HG03378 (cell line): Measurements from ENCODE around the gene PPP1R2.
"Not testable (repeated sequence)": the region's sequence is repeated elsewhere in the genome, so short reads cannot be mapped to it uniquely, and the experiment has no call there.

Experiments used
- ATAC-seq: cut with Tn5 transposase; IDR thresholded peaks from one replicate; pipeline ENCODE4 v1.9.1; 2021; ENCODE audit warnings: mild to moderate bottlenecking, moderate library complexity; ENCODE audit not compliant: unreplicated experiment

PPP1R2 gene

DNA sequence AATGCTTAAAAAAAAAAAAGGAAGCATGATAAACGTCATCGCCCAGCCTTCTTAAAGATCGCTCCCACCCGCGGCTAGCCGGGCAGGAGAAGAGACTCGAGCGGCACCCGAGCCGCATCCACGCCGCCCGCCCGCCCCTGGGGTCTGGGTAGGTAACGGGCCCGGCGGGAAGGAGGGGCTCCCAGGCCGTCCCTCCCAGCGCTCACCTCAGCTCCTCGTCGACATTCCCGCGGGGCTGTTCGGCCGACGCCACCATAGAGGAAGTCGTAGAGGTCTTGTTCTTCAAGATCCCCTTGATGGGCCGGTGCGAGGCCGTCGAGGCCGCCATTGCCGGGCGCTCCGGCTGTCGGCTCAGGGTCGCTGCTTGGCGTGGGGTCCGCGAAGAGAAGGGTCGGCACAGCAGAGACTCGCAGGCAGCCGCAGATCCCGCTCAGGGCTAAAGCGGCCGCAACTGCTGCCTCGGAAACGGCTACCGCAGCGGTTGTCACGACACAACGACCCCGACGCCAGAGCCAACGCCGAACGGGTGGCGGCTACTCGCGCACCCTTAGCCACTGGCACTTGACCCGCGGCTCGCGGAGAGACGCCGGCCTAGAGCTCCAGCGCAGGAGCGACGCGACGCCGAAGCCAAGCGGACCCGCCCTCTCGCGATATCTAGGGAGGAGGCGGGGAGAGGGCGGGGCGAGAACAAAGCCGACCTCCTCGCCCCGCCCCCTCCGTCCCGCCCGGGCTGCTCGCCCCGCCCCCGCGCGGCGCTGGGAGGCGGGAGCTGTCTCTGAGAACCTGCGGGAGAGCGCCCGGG, at the start of gene PPP1R2:
TSS of gene PPP1R2 (minus strand) at position 628 of the 802 bp plus-strand sequence. CDS start at position 328, 300 bp downstream.
- ATAC-seq: peak; percentile 46

DNA sequence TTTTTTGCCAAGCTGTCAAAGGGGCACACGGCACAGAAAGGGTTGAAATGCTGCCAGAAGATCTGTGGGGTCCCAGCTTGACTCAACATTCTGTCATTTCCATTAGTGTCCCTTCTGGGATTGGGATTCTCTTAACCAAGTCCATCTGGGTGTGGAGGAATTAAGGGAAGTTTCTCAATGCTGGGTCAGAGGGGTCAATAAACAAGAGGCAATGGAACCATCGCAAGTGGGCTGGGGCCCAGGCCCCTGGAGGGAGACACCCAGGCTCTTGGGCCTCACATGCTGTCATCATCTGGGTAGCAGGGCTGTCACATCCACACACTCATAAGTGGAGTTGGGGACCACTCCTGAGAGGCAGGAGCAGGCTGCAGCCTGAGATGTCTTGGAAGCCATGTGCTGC, 48.7 kb upstream of the PPP1R2 start:
- no peak for ATAC-seq

DNA sequence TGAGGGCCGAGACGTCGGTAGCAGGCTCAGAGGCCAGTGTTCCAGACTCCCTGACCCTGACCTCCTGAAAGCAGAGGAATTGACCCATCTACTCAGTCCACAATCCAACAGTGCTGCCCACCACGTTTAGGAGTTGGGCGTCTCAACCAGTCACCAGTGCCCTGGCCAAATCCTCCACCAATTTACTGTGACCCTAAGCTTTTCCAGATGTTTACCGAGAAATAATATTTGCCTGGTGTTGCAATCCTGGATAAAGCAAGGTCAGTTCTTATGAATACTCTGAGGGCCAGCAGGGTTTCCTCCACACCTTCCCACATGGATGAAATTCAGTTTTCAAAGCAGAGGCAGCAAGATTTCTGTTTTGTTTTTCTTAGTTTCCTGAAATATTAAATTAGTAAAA, 48.1 kb upstream of the PPP1R2 start:
- no peak for ATAC-seq

DNA sequence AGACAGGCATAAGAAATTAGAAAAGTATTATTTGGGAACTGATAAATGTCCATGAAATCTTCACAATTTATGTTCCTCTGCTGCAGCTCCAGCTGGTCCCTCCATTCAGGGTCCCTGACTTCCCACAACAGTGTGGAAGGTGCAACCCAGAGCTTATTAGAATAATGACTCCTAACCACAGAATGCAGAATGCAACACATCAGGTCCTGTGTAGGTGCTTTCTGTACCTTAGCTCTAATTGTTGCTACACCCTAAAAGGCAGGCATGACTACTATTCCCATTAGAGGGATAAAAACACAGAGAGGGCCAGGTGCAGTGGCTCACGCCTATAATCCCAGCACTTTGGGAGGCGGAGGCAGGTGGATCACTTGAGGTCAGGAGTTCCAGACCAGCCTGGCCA, 47.3 kb upstream of the PPP1R2 start:
- ATAC-seq: not testable (repeated sequence)

DNA sequence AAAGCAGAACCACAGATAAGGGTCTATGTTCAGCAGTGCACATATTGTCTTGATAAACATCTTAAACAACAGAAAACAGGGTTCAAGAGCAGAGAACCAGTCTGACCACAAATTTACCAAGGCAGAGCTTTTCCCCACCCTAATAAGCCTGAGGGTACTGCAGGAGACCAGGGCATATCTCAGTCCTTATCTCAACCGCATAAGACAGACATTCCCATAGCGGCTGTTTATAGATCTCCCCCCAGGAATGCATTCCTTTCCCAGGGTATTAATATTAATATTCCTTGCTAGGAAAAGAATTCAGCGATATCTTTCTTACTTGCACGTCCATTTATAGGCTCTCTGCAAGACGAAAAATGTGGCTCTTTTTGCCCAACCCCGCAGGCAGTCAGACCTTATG, 46.7 kb upstream of the PPP1R2 start:
- ATAC-seq: not testable (repeated sequence)

DNA sequence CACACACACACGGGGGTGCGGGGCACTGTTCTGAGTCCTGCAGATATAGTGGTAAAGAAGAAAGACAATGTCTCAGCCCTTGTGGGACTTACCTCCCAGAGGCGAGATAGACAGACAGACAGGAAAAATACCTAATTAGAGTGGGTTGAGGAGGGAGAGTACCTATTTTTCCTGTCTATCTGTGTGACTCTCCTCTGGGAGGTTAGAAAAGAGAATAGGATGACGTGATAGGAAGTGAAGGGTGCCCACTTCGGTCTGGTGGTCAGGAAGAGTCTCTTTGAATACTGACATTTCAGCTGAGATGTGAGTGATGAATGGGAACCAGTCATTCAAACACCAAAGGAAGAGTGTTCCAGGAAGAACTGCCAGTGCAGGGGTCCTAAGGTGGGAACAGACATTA, 44.7 kb upstream of the PPP1R2 start:
- ATAC-seq: no peak

DNA sequence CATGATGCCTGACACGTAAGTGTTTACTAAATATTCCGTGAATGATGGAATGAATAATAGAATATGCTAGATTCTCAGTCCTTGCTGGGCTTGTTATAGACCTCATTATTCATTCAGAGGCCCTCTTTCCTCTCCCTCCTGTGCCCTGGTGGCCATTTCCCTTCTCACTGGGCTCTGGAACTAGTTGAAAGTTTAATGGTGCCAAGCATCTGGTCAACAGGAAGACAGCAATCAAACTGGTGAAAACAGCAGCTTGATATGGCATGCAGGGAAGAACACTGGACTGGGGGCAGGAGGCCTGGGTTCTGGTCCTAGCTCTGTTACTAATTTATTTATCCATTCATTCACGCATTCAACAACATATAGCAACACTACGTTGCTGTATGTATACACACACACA, 44.3 kb upstream of the PPP1R2 start:
- no peak for ATAC-seq

DNA sequence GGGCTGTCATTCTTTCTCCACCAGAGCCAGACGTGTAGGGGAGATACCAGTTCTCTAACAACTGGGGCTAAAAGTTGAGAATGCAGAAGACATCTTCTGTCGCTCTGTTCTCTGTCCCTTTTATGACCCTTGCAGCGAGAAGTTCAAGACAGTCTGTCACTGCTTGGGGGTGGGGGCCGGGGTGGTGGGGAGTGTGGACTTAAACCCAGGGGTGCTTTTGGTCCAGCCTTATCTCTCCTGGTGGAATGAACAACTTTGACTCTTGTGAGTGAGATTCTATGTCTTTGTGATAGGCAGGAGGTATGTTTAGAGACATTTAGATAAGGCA, 41.4 kb upstream of the PPP1R2 start:
- ATAC-seq: no peak

DNA sequence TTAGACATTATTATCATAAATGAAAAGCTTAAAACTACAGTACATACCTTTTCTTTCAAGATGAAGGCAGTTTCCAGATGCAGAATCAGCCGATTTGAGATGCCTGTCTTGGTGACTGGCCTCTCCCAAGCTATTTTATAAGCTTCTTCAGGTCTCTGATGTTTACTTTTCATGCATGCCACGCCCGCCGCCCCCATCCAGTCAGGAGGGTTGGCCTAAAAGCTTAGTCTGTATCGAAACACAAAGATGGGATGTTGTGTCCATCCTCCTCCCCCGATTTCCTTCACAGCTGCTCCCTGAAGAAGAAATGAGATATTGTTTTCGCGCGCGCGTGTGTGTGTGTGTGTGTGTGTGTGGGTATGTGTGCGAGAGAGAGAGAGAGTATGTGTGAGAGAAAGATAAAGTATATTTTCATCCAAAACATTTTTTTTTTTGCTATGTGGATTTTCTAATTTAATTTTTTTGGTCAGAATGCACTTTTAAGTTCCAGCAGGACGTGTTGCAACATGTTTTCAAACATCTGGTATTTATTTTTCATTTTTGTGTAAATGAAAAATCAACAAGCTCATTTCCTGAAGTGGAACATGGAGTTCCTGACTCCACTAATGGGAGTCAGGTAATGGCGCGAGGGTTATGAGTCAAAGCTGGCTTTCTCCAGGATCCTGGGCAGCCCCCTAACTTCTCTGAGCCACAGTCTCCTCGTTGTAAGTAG, 40.9 kb upstream of the PPP1R2 start, which contains the start of gene APOD:
TSS of gene APOD (minus strand) at position 110 of the 712 bp plus-strand sequence. CDS start 4,479 bp downstream, outside the sequence.
- ATAC-seq: no peak

DNA sequence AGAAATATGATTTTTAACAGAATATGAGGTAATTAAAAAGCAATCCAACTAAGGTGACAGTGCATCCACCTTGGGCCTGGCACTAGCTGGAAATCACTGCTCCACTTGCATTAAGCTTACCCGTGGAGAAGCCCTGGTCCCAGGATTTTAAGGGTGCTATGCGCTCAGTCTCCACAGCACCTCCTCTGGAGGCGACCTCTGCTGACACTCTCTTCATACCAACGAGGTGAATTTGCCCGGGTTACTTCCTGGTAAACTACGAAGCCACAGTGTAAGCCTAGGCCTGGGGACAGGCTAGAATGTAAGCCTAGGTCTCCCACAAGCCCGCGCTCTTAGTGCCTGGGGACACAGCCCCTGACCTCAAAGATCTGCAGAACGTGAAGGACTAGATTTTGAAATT, 39.8 kb upstream of the PPP1R2 start:
- no peak for ATAC-seq

DNA sequence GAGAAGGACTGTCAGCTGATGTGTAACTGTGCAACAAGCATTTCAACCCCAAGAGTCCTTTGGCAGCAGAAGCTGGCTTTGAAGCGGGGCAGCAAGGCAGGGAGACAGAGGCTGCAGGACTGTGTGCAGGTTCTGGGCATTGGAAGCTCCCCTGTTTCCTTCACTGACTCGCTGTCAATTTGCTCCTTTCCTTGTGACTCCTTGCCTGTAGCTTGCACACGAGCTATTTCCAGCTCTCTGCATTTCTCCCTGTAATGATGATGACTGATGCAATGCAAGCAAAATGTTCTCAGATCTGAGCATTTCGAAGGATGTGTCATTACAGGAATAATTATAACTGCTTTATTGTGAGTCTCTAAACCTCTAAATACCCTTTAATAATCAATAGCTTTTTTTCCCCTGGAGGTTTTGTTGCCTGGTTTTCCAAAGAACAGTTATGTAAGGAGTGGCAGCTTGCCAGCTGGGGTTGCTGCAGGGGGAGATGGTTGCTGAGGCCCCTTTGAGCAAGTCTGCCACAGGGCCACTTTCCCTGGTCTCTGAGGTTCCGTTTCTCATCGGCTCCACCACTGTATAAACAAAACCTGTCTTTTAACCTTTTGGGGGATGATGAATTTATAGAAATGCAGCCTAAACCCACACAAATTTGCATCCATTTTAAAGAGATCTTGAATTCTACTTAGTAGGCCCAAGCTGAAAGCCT, 37.8 kb upstream of the PPP1R2 start:
- no peak for ATAC-seq

DNA sequence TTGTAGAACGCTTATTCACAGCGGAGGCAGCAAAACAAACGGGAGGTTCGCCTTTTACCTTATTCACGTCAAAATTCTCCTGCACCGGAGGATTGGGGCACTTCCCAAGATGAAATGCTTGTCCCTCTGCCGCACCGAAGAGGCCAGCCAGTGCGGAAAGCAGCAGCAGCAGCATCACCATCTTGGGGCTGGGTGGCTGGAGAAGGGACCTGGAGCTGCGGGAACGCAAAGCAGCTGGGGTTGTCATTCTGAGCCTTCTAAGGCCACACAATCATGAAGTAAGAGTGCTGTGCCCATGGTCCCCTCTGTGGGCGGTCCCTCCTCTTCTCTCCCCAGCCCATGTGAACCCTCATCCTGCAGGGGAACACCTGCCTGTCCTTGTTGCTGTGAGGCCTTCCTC, 36.2 kb upstream of the PPP1R2 start:
- no peak for ATAC-seq

DNA sequence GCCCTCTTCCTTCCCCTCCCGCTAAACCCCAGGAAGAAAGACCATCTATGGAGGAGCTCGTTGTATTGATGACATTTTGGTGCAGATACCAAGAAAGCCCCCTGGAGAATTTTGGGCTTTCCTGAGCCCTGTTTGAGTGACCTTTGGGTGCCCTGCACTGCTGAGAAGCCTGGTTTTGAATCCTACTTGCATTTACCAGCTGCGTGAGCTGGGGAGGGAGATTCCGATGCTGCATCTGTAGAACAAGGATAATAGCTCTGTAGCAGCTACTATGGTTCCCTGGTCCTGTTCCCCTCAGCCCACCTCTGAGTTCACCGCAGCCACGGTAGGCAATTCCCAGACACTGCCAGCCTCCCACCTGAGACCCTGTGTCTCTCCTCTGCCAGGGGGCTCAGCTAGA, 35.4 kb upstream of the PPP1R2 start:
- no peak for ATAC-seq

DNA sequence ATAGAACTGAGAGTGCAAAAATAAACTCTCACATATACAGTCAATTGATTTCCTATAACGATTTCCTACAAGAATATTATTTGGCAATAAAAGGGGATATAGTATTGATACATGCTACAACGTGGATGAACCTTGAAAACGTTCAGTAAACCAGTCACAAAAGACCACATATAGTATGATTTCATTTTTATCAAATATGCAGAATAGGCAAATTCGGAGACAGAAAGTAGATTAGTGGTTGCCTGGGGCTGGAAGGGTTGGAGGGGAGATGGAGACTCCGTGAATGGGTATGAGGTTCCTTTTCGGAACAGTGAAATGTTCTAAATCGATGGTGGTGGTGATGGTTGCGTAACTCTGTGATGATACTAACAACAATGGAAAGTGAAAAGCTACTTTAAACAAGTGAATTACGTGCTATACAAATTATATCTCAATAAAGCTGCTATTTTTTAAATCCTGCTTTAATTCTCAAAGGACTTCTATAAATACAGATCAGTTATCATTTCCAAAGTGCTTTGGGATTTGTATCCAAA, 34.6 kb upstream of the PPP1R2 start:
- no peak for ATAC-seq

DNA sequence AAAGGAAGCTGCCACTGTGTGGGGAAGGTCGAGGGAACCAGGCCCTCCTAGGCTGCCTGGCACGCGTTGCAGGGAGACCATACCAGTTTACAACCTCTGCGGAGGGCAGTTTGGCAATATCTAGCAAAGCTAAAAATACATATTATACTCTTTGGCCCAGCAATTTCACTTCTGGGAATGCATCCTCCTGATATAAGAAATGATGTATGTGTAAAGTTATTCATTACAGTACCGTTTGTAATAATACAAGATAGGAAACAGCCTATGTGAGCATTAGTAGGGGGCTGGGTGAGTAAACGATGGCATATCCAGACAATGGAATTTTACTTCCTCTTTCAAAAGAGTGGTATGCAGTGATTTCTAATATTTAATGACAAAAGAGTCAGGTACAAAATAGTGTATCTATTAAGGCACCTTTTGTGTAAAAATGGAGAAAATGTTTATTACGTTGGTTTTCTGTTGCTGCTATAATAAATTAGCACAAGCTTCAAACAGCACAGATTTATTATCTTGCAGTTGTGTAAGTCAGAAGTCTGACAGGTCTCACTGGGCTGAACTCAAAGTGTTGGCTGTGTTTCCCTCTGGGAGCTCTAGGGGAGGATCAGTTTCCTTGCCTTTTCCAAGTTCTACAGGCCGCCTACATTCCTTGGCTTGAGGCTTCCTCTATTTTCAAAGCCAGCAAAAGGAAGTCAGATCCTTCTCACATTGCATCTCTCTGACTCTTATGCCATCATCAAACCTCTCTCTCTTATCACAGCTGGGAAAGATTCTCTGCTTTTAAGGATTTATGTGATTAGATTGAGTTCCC, 31.6 kb upstream of the PPP1R2 start:
- no peak for ATAC-seq

DNA sequence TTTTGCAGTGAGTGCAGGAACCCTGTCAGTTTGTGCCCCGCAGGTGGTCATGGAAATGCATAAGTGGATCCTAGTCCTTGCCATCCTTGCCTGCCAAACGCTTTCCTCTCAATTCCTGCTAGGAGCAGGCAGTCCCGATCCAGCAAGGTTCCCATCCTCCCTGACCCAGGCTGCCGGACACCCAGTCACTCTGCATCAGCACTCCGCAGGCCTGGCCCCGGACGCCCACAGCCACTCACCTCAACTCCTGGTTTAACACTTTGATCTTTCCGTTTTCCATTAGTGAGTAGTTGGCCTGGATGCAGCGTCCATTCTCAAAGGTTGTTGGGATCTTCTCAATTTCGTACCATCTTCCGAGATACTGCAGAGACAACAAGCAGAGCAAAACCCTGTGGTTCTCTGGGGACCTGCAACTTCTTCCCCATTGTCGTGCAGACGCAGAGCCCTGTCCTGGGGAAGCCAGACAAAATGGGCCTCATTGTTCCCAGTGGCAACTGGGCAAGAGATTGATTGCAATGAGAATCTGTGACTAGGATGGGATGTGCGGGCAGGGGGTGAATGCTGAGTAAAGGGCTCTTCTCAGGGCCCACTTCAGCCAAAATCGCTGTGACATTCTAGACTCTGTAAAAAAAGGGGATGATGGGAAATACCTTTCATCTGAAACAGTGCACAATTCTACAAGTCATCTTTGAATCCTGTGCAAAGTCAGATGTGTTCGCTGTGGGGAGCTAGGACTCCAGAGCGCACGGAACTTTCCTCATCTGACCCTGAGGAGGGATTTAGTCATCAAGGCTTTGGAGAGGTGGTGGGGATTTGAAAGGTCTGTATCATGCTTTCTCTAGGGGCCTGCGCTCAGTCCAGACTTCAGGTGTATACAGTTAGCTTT, 30.7 kb upstream of the PPP1R2 start:
- ATAC-seq: no peak

DNA sequence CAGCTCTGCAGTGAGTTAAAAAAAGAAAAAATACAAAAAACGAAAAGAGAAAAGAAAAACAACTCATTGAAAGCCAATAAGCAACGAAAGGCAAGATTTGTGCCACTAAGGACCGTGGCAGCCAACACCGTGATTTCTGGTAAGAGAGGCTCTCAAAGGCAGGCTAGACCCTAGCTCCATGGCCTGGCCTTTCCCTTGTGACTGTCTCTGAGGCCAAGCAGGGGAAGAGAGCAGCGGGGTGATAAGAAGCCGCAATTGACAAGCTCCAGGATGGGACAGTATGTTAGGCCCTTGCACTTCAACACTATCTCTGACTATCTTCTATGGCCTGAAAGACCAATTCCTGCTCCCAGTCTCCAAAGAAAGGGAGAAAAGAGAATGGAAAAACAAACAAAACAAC, 28.2 kb upstream of the PPP1R2 start:
- ATAC-seq: no peak

DNA sequence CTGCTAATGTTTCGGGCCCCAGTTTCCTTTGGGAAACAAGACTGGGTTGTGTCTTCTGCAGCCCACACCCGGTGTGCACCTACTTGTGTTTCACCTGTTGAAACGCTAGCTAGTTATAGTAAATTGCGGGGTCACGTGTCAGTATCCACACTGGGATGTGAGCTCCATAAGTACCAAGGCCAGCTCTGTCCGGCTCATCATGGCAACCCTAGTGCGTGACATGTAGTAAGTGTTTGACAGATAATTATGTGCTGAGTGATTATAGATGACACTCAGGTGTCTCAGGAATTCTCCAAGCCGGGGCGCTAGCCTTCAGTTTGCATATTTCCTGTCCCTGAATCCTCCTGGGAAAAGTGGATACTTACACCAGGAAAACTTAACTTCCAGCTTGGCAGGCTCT, 27.8 kb upstream of the PPP1R2 start:
- no peak for ATAC-seq

DNA sequence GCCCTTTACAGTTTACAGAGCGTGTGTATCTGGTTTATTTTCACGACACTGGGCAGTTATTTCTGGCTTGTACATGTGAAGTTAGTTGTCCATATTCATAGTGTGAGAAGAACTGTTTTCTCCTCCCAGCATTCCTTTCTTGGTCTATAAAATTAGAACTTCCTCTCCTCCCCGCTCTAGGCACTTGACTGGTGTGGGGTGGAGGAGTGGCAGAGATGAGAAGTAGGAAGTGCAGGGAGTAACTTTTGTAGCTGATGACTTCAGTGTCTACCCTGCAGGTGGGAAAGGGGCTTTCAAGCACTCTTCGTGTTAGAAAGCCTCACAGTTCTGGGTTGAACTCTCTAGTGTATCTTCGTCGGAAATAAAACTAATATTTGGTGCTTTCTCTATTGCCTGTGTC, 27.2 kb upstream of the PPP1R2 start:
- ATAC-seq: no peak

DNA sequence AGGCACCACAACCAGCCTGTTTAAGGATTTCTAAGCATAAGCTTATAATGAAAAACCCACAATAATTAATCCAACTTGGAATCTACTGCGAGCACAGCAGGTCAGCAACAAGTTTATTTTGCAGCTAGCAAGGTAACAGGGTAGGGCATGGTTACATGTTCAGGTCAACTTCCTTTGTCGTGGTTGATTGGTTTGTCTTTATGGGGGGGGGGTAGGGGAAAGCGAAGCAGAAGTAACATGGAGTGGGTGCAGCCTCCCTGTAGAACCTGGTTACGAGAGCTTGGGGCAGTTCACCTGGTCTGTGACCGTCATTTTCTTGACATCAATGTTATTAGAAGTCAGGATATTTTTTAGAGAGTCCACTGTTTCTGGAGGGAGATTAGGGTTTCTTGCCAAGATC, 25.5 kb upstream of the PPP1R2 start:
- ATAC-seq: no peak
